DOHH2 (cell line): ENCODE data around the gene JUND.

ENCODE experiments used
- H3F3A ChIP-seq: fragments of 200-600 bp; sonication (generic), shearing (Covaris generic); 2 replicates; pipeline ENCODE4 v1.6.0; 2016; ENCODE audit warnings: antibody characterized with exemption, mild to moderate bottlenecking; ENCODE audit not compliant: control insufficient read depth, insufficient read depth
- H3K27ac ChIP-seq: fragments of 200-600 bp; sonication (generic); 2 replicates; pipeline ENCODE4 v1.5.1; 2014; ENCODE audit warnings: low read depth, mild to moderate bottlenecking, low read length, moderate library complexity
- H3K27me3 ChIP-seq: fragments of 200-600 bp; sonication (generic); 2 replicates; pipeline ENCODE4 v1.6.1; 2014; ENCODE audit warnings: mild to moderate bottlenecking, low read length, mixed read lengths; ENCODE audit not compliant: control insufficient read depth
- H3K36me3 ChIP-seq: fragments of 200-600 bp; sonication (generic); 2 replicates; pipeline ENCODE4 v1.6.1; 2014; ENCODE audit warnings: mild to moderate bottlenecking, low read length, moderate library complexity, mixed read lengths; ENCODE audit not compliant: control insufficient read depth
- H3K4me1 ChIP-seq: fragments of 200-600 bp; sonication (generic); 2 replicates; pipeline ENCODE4 v1.6.1; 2014; ENCODE audit warnings: mild to moderate bottlenecking, low read length, mixed read lengths; ENCODE audit not compliant: control insufficient read depth
- H3K4me2 ChIP-seq: fragments of 200-600 bp; sonication (generic); 2 replicates; pipeline ENCODE4 v1.6.0; 2014; ENCODE audit warnings: mild to moderate bottlenecking, low read length, moderate library complexity
- H3K4me3 ChIP-seq: fragments of 200-600 bp; sonication (generic); 2 replicates; pipeline ENCODE4 v1.5.1; 2014; ENCODE audit warnings: mild to moderate bottlenecking, low read length, mixed read lengths
- H3K79me2 ChIP-seq: fragments of 200-600 bp; sonication (generic); 2 replicates; pipeline ENCODE4 v1.6.1; 2014; ENCODE audit warnings: mild to moderate bottlenecking, low read length, mixed read lengths; ENCODE audit not compliant: control insufficient read depth
- H3K9me2 ChIP-seq: fragments of 200-600 bp; sonication (generic); replicated peaks from 2 replicates; pipeline ENCODE4 v1.6.1; 2014; ENCODE audit warnings: mild to moderate bottlenecking, low read length, mixed read lengths; ENCODE audit not compliant: control insufficient read depth
- H3K9me3 ChIP-seq: fragments of 200-600 bp; sonication (generic); 2 replicates; pipeline ENCODE4 v1.6.1; 2014; ENCODE audit warnings: antibody characterized with exemption, low read length, mixed read lengths; ENCODE audit not compliant: control insufficient read depth, insufficient read depth
- H4K20me1 ChIP-seq: fragments of 200-600 bp; sonication (generic); 2 replicates; pipeline ENCODE4 v1.6.0; 2014; ENCODE audit warnings: low read depth, mild to moderate bottlenecking, antibody characterized with exemption, low read length, moderate library complexity; ENCODE audit not compliant: control insufficient read depth, insufficient read depth
- CTCF ChIP-seq: fragments of 200-600 bp; sonication (generic); IDR thresholded peaks from one replicate; pipeline ENCODE4 v1.5.1; 2014; ENCODE audit warnings: antibody characterized with exemption, mild to moderate bottlenecking, low read depth, low read length; ENCODE audit not compliant: poor library complexity, severe bottlenecking
- EZH2phosphoT487 ChIP-seq: fragments of 200-600 bp; sonication (generic); IDR thresholded peaks from 2 replicates; pipeline ENCODE4 v1.6.1; 2017; ENCODE audit warnings: borderline replicate concordance, mild to moderate bottlenecking, antibody characterized with exemption, low read length, moderate library complexity, mixed read lengths

Gene JUND

GRCh38 chr19:18310118-18310909 lies 28.9 kb upstream of the JUND start:
- Histone ChIP-seq H3K27ac (no peak overlapping the region), H3K27me3 (no peaks in the 10 kb centered on the region), H3F3A (peaks cover 8% of the 10 kb centered on the region), H3K4me3 (no peak overlapping the region), H3K9me3 (no peaks in the 10 kb centered on the region), H4K20me1 (no peaks in the 10 kb centered on the region), H3K4me2 (no peak overlapping the region), H3K79me2 (peaks cover 8% of the 10 kb centered on the region), H3K4me1 (peaks cover 28% of the 10 kb centered on the region), H3K36me3 (peaks cover 95% of the 10 kb centered on the region), H3K9me2 (no peaks in the 10 kb centered on the region)
- TF ChIP-seq CTCF (no peak), EZH2phosphoT487 (no peak)

- TF ChIP-seq CTCF (no peak), EZH2phosphoT487 (no peak)
- Histone ChIP-seq H3K4me2 (no peak overlapping the region), H3K9me2 (no peaks in the 10 kb centered on the region), H4K20me1 (no peaks in the 10 kb centered on the region), H3K79me2 (peaks cover 7% of the 10 kb centered on the region), H3K4me3 (no peak overlapping the region), H3K27me3 (no peaks in the 10 kb centered on the region), H3K9me3 (no peaks in the 10 kb centered on the region), H3F3A (peaks cover 8% of the 10 kb centered on the region), H3K4me1 (peaks cover 35% of the 10 kb centered on the region), H3K27ac (no peak overlapping the region), H3K36me3 (peaks cover 90% of the 10 kb centered on the region)
Observed at GRCh38 chr19:18309525-18310064, 28.2 kb upstream of the JUND start.

- TF ChIP-seq CTCF (no peak), EZH2phosphoT487 (no peak)
- no peak overlapping the region for H3K27ac ChIP-seq
Observed at GRCh38 chr19:18308948-18309325, 27.5 kb upstream of the JUND start.

More at GRCh38 chr19:18308948-18309325, 27.5 kb upstream of the JUND start:
- Histone ChIP-seq H3K27me3 (no peaks in the 10 kb centered on the region), H3K4me2 (no peak overlapping the region), H3F3A (peaks cover 8% of the 10 kb centered on the region), H3K9me2 (no peaks in the 10 kb centered on the region), H3K36me3 (peaks cover 85% of the 10 kb centered on the region), H3K79me2 (peaks cover 5% of the 10 kb centered on the region), H3K9me3 (no peaks in the 10 kb centered on the region), H4K20me1 (no peaks in the 10 kb centered on the region), H3K4me3 (no peak overlapping the region), H3K4me1 (peaks cover 42% of the 10 kb centered on the region)
